Renal pelvis (tissue), 12 donors: ENCODE measurements around the gene BID. TPM values are rescaled to one million over a fixed set of nuclear protein-coding genes. Genes with fewer than 3 reads are reported as not detected.

Source experiments
- DNase-seq: peaks from one replicate; pipeline ENCODE4 v3.0.0-alpha.2; 2013
- long read RNA-seq, 16 experiments: transcript quantifications; one replicate each; lab custom pipeline, GENCODE V29; 2026
- polyA plus RNA-seq, 3 donors: library from polyadenylated mRNA; unstranded; fragments of 120-200 nt; gene quantifications; one replicate each; pipeline ENCODE4 v1.2.1, GENCODE V29; 2013; ENCODE audit not compliant: insufficient read length in 3 of 3

The BID gene
- polyA plus RNA-seq = 10 to 100 TPM; 18.8 to 20.6 (median 19.6) TPM
- long read RNA-seq, donor 1, transcript BID-215 (6 exons, 2,199 nt) = major isoform, 12 of 16 reads
- long read RNA-seq, donor 1, partial matches to known transcripts = 0 of 16 reads
- long read RNA-seq, donor 1, other reads (novel, unspliced or antisense) = 0 of 16 reads
- long read RNA-seq, donor 2, transcript BID-215 (6 exons, 2,199 nt) = major isoform, 11 of 14 reads
- long read RNA-seq, donor 2, partial matches to known transcripts = 0 of 14 reads
- long read RNA-seq, donor 2, other reads (novel, unspliced or antisense) = 0 of 14 reads
- long read RNA-seq, donor 3, transcript BID-215 (6 exons, 2,199 nt) = major isoform, 7 of 9 reads
- long read RNA-seq, donor 3, partial matches to known transcripts = 0 of 9 reads
- long read RNA-seq, donor 3, other reads (novel, unspliced or antisense) = 0 of 9 reads
- long read RNA-seq, donor 4, transcript BID-215 (6 exons, 2,199 nt) = major isoform, 11 of 13 reads
- long read RNA-seq, donor 4, partial matches to known transcripts = 0 of 13 reads
- long read RNA-seq, donor 4, other reads (novel, unspliced or antisense) = 0 of 13 reads
- long read RNA-seq, donor 5, transcript BID-215 (6 exons, 2,199 nt) = major isoform, 6 of 8 reads
- long read RNA-seq, donor 5, partial matches to known transcripts = 0 of 8 reads
- long read RNA-seq, donor 5, other reads (novel, unspliced or antisense) = 0 of 8 reads
- long read RNA-seq, donor 6, transcript BID-215 (6 exons, 2,199 nt) = major isoform, 18 of 20 reads
- long read RNA-seq, donor 6, partial matches to known transcripts = 0 of 20 reads
- long read RNA-seq, donor 6, other reads (novel, unspliced or antisense) = 0 of 20 reads
- long read RNA-seq, donor 7, transcript BID-215 (6 exons, 2,199 nt) = major isoform, 10 of 15 reads
- long read RNA-seq, donor 7, partial matches to known transcripts = 0 of 15 reads
- long read RNA-seq, donor 7, other reads (novel, unspliced or antisense) = 0 of 15 reads
- long read RNA-seq, donor 8, partial matches to known transcripts = 0 of 4 reads
- long read RNA-seq, donor 8, other reads (novel, unspliced or antisense) = 0 of 4 reads
- long read RNA-seq, donor 9, transcript BID-215 (6 exons, 2,199 nt) = major isoform, 10 of 14 reads
- long read RNA-seq, donor 9, partial matches to known transcripts = 0 of 14 reads
- long read RNA-seq, donor 9, other reads (novel, unspliced or antisense) = 0 of 14 reads
- long read RNA-seq, donor 10, transcript BID-215 (6 exons, 2,199 nt) = major isoform, 5 of 7 reads
- long read RNA-seq, donor 10, partial matches to known transcripts = 0 of 7 reads
- long read RNA-seq, donor 10, other reads (novel, unspliced or antisense) = 0 of 7 reads
- long read RNA-seq, donor 11, transcript BID-215 (6 exons, 2,199 nt) = major isoform, 12 of 13 reads
- long read RNA-seq, donor 11, partial matches to known transcripts = 0 of 13 reads
- long read RNA-seq, donor 11, other reads (novel, unspliced or antisense) = 0 of 13 reads
- long read RNA-seq, donor 12, transcript BID-215 (6 exons, 2,199 nt) = major isoform, 10 of 16 reads
- long read RNA-seq, donor 12, partial matches to known transcripts = 0 of 16 reads
- long read RNA-seq, donor 12, other reads (novel, unspliced or antisense) = 0 of 16 reads
- long read RNA-seq, donor 13, transcript BID-215 (6 exons, 2,199 nt) = major isoform, 9 of 10 reads
- long read RNA-seq, donor 13, partial matches to known transcripts = 0 of 10 reads
- long read RNA-seq, donor 13, other reads (novel, unspliced or antisense) = 0 of 10 reads
- long read RNA-seq, donor 14, transcript BID-215 (6 exons, 2,199 nt) = major isoform, 26 of 34 reads
- long read RNA-seq, donor 14, transcript BID-203 (4 exons, 1,879 nt) = minor isoform, 6 of 34 reads
- long read RNA-seq, donor 14, partial matches to known transcripts = 0 of 34 reads
- long read RNA-seq, donor 14, other reads (novel, unspliced or antisense) = 0 of 34 reads
- long read RNA-seq, donor 15, transcript BID-215 (6 exons, 2,199 nt) = major isoform, 16 of 19 reads
- long read RNA-seq, donor 15, partial matches to known transcripts = 0 of 19 reads
- long read RNA-seq, donor 15, other reads (novel, unspliced or antisense) = 0 of 19 reads
- long read RNA-seq, donor 16, transcript BID-215 (6 exons, 2,199 nt) = major isoform, 14 of 19 reads
- long read RNA-seq, donor 16, partial matches to known transcripts = 0 of 19 reads
- long read RNA-seq, donor 16, other reads (novel, unspliced or antisense) = 0 of 19 reads

DNA sequence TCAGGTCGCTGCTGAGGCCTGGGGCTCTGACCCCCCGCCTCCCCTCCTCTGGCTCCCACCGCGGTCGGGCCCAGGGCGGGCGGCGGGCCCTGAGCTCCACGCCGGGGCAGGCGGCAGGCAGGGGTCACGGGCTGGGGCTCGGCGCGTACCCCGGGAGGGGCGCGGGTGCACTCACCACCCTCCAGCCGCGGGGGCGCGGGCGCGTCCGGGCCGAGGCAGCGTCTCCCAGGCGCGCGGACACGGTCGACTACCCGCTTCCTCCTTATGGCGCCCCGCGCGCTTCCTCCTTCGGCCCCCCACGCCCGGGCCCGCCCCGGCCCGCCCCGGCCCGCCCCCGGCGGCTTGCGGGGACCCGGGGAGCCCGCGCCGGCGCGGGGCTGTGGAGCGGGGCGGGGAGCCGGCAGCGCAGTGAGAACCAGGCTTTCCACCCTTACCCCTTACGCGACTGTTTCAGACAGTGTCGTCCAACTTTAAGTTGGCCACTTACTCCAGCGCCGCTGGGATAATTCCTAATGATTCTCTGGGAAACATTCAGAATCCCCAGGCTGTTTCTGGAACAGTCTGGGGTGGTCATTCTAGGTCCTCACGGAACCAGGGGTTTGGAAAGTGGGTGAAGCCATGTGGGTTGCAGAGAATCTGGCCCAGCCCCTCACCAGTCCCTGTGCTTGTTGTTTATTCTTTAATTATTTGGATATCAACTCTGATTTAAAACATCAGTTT, at the start of gene BID:
BID (minus strand) TSS at position 264 of the 720 bp plus-strand sequence. CDS start 24,353 bp downstream, outside the sequence.
- no peak for DNase-seq

DNA sequence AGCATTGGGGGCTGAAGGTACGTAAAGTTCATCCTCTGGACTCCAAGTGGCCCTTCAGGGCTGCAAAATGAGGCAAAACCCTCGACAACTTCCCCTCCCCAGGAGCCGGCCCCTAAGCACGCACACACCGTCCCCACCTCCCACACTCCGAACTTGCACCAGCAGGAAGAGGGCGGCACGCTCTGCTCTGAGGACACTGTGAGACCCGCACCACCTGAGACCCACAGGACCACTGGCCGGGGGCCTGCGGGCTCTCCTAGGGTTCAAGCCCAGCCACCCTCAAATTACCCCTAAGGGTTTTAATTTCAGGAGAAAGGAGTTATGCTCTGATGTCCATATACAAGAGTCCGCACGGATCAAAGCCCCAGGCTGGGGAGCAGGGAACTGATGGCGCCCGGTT, 49.7 kb upstream of the BID start:
- no peak for DNase-seq

DNA sequence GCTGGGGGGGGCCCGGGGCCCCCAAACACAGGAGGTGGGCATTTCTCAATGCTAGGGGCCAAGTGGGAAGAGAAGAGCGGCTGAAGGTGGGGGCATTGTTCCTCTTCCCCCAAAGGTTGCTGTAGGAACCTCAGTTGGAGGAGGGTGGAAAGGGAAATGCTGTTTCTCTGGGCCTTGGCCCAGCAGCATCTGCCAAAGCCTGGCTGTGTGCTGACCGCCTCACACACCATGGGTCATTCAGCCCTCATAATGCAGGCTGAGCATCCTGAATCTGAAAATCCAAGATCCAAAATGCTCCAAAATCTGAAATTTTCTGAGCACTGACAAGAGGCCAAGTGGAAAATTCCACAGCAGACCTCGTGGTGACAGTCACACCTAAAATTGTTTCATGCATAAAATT, 49.0 kb upstream of the BID start:
- no peak for DNase-seq

DNA sequence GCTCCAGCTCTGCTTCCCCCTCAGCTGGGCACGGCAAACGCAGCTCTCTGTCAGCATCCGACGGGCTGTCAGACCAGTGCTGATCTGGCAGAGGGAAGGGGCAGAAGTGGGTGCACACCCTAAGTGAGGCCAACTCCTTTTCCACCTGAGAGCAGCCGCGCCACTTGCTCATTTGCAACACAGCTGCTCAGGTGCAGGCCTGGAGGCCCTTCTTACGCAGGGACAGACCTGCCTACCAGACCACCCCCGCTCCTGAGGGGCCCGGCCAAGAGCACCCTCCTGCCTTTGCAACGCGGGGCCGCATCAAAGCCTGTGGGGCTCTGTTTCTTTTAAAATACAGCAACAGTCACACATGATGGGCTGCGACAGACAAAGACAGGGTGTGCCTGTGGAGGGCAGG, 47.8 kb upstream of the BID start:
- DNase-seq = no peak

DNA sequence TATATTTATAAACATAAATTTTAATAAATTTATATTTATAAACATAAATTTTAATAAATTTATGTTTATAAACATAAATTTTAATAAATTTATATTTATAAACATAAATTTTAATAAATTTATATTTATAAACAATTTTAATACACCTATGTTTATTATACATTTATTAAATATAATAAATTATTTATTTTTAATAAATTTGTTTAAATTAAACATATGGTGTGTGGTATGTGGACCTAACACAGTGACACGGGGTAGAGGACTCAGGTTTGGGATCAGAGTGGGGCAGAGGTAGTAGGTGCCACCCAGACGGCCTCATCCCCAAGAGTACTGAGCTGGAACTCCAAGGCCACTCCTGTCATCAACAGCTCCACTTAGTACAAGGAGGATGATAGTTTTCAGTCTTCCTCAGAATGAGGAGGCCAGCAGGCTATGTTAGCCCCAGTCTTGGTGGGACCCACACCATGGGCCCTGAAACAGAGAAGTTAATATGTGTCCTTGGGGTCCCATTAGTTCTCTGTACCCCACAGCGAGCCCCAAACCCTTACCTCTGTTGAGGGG, 46.7 kb upstream of the BID start:
- no peak for DNase-seq

DNA sequence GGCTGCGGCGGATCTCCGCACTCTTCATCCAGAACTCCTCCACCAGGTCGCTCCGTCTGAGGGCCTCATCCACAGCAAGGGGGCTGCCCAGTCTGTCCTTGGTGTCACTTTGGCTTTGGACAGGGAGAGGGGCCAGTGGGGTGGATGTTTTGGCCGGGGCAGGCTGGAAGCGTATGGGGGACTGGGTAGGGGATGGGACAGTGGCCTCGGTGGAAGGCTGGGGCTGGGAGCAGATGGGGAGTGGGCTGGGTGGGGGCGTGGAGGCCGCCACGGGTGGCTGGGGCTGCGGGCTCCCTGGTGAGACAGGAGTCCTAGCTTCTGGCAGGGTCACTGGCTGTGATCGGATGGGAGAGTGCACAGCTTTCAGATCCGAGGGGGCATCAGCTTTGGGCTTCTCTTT, 44.4 kb upstream of the BID start:
- no peak for DNase-seq

DNA sequence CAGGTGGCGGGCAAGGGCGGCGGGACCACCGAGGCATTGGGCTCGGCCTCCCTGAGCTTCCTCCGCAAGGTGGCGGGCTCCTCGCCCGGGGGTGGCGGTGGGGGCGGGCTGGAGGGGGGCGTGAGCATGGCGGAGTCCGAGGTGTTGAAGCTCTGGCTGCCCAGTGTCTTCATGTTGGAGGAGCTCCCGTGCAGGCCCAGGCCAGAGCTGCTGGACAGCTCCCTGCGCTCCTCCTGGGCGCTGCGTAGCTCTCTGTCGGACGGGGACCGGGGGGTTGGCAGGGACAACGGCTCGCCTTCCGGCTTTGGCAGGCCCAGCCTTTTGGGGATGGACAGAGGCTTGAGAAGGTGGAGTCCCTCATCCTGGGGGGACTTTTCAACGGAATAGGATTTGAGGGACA, 43.9 kb upstream of the BID start:
- DNase-seq = no peak

DNA sequence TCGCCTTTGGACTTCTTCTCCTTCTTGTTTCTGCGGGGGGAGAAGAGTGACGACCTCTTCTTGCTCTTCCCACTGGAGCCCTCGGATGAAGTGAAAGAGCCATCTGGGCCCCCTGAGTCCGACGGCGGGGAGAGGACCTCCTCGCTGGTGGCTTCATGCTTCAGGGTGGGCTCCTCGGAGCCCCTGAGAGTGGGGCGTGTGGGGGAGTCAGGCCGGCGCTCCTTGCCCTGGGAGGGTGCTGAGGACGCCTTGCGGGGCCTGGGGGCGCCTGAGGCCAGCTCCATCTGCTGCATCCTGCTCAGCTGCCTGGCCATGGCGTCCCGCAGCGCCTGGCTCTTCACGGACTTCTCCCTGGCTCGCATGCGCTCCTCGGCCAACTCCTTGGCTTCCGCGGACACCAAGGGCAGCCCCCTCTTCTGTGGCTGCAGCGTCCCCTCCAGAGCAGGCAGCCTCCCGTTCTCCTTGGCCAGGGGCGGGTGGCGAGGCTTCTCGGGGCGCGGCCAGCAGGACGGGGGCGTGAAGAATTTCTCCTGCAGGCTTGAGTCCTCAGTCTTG, 43.3 kb upstream of the BID start:
- no peak for DNase-seq

DNA sequence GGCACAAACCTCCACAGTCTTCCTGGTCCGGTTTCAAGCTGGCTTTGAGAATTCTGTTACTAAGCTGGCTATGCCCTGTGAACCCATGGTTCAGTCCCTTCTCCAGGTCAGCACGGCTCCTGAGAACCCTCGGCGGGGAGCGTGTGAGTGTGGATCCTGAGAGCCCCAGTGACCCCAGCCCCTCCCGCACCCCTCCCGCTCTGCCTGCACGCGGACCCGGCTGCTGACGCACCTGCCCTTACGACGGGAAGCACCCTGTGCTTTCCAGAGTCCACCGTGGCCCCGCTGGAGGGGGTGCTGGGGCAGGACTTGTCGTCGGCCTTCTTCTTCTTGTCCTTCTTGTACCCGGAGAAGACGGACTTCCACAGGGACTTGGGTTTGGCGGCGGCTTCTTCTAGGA, 42.8 kb upstream of the BID start:
- DNase-seq = no peak

DNA sequence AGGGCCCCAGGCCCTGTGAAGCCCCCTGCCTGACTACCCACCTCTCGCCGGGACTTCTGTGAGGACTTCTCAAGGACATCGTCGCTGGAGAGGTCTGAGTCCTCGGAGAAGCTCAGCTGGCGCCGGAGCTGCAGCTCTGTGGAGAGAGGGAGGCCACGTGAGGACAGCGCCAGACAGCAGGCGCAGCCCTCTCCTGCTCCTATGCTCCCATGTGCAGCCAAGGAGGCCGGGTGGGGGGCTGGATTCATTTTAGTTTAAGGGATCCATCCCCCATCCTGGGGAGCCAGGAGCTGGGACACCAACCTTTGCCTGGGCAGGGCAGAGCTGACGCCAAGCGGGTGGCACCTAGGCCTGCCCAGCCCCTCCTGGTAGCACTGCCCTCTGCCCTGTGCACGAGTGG, 42.4 kb upstream of the BID start:
- no peak for DNase-seq

DNA sequence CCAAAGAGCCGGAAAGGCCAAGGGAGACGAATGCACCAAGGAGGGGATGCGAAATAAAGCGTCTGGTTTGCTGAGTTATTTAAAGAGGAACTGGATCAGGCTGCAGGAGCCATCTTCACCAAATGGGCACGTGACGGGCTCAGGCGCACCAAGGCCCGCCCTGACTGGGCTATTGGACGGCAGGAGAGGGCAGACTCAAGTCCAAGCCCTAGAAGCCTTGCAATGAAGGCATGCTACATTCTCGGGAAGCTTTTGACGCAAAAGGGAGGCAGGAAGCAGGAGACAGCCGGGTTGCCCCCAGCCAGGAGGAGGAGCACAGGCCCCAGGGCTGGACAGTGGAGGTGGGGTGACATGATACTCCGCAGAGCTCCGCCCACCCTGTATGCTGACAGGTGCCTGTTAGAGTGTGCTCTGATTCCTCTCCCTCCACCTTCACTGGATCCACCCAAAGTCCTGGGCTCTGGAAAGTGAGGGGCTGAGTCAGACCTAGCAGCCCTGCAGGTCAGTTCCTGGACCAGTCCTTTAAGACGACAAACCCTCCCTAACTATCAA, 41.5 kb upstream of the BID start:
- DNase-seq = no peak

DNA sequence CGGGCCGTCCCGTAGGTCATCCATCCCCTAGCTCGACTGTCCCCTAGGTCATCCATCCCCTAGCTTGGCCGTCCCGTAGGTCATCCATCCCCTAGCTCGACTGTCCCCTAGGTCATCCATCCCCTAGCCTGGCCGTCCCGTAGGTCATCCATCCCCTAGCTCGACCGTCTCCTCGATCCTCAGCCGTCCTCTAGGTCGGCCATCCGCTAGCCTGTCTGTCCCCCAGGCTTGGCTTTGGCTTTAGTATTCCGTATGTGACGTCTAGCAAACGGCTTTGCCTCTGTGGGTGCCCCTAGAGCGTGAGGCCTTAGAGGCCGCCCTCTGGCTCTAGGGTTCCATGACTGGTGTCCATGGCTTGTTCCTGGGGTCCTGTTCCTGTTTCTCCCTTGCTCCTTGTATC, 40.6 kb upstream of the BID start:
- DNase-seq = no peak

DNA sequence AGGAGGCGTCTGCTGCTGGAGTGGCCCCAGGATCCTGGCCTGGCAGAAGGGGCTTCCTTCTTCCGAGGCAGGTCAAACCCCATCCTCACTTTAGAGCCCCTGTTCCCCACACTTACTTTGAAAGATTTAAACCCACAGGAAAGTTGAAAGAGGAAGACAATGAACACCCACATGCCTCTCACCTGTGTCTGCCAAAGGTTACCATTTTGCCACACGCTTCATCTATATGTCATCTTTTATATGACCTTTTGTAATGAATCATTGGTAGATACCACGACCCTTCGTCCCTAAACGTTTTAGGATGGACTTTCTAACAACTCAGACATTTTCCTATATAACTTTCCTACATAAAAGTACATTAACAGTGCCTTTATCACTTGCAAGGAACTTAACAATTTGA, 39.8 kb upstream of the BID start:
- DNase-seq = no peak

DNA sequence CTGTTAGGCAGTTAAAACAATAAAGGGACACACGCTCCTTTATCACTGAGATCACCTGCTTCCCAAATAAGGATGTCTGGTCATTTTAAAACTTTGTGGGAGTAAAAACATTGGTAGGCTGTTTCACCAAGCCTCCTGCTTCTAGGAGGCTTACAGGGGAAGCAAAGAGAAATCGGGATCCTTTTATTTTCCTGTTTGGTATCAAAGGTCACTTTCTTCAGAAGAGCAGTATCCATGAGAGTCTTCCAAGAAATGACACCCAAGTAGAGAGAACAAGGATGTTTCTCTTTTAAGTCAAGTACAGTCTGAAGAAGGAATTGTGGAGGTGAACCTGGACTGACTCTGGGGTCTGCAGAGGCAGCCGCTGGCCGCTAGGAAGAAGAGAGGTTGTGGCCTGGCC, 36.9 kb upstream of the BID start:
- DNase-seq = no peak

DNA sequence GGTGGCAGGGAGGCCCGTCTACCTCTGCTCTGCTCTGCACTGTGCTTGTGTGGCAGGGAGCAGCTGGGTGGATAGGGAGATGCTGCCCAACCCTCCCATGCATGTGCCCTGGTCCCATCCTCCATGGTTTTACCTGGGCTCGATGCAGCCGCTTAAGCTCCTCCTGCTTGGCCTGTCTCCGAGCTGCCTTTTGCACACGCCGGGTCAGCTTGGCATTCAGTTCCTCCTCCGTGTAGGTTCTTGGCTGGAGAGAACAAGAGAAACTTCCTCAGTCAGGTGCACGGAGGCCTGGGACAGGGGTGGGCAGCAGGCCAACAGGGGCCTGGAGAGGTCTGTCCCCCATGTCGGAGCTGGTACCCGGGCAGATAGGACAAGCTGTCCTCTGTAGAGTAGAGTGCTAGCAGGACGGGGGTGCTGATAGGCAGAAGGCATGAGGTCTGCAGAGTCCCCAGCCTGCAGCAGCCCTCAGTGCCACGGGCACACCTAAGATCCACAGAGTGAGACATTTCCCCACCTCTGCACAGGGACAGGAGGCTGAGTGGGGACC, 36.4 kb upstream of the BID start:
- no peak for DNase-seq

DNA sequence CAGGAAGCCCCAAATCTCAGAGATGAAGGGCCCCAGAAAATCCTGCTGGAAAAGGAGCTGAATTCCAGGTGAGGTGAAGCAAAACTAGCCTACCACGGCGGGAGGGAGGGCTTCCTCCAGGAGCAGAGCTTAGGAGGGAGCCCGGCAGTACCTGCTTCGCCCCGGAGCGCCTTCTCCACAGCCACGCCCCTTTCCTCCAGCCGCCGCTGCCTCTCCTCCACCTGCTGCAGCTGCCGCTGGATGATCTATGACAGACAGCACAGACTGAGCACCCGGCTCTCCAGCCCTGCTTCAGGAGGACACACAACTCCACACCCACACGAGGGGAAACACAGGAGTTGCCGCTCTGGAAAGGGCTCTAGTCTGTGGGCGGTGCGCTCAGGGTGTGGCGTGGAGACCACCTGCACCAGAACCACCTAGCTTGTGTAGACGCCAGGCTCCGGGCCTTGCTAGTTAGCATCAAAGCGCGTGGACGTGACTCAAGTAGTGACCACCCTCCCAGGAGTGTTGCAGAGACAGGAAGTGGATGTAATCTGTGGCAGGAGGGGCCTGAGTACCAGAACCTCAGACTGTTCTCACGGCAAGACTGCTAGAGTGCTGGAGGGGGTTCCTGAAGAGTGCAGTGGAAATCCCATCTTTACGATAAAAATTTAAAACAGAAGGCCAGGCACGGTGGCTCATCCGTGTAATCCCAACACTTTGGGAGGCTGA, 34.6 kb upstream of the BID start:
- DNase-seq = no peak
